Right hindlimb (tissue), 1 donor: Measurements from ENCODE around the gene SLC25A30.
"Not testable (repeated sequence)": the region's sequence is repeated elsewhere in the genome, so short reads cannot be mapped to it uniquely, and the experiment has no call there.

Source experiments
- DNase-seq: peaks from one replicate; pipeline ENCODE4 v3.0.0-alpha.2; 2018

The SLC25A30 gene

DNA sequence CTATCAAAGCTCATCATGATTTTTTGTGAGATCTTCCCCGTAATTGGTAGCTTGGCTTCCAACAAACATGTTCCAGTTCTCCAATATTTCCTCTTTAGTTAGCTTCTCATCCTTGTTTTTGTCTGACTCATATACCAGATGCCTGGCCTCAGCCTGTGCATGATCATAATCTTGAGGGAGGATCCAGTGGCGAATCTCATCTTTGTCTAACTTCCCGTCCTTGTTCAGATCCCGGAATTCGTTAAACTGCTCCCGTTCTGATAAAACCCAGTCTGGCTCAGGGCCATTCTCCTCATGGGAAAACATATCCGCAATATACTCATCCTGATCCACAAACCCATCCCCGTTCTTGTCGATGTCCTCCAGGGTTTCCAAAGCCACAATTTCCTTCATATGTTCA lies 27.8 kb downstream of the SLC25A30 start:
- DNase-seq: not testable (repeated sequence)

DNA sequence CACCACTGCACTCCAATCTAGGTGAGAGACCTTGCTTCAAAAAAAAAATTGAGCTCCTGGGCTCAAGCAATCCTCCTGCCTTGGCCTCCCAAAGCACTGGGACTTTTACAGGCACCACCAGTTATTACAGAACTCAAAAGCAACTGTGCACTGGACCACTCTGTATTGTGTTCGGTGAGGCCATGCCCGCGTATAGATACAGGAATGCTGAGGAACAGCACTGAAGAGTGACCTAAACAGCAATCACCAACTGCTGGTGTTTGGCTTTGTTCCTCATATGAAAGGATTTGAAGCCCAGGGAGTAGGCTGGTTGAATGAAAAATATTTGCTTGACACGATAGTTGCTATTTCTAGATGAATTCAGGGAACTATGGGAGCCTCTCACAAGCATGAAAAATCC lies 29.5 kb downstream of the SLC25A30 start:
- no peak for DNase-seq

DNA sequence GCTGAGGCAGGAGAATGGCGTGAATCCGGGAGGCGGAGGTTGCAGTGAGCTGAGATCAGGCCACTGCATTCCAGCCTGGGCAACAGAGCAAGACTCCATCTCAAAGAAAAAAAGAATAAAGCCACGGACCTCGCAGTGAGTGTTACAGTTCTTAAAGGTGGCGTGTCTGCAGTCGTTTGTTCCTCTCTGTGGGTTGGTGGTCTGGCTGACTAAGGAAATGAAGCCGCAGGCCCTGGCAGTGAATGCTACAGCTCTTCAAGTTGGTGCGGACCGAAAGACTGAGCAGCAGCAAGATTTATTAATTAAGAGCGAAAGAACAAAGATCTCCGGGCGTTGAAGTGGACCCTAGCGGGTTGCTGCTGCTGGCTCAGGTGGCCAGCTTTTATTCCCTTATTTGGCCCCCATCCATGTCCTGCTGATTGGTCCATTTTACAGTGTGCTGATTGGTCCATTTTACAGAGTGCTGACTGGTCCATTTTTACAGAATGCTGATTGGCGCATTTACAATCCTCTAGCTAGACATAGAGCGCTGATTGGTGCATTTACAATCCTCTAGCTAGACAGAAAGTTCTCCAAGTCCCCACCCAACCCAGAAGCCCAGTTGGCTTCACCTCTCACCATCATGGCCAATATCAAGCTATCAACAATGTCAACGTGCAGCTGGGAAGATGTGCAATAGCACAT lies 31.1 kb downstream of the SLC25A30 start:
- not testable (repeated sequence) for DNase-seq

DNA sequence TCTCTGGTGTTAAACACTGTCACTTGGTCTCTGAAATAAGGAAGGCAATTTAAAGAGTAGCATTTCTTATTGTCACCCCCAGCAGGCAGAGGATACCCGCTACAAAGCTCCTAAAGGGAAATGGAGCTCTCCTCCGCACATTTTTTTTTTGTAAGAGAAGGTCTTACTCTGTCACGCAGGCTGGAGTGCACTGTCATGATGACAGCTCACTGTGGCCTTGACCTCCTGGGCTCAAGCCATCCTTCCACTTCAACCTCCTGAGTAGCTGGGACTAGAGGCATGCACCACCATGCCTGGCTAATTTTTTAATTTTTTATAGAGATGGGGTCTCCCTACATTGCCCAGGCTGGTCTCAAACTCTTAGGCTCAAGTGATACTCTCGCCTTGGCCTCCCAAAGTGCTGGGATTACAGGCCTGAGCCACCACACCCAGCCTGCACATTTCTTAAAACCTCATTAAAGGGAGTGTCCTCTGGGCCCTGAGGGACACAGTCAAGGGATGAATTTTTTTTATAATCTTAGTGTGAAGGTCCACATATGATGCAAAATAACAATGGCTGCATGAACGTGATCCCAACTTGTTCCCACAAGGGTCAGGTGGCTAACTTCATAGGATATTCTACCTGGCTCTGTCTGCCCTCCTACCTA lies 32.1 kb downstream of the SLC25A30 start:
- no peak for DNase-seq

DNA sequence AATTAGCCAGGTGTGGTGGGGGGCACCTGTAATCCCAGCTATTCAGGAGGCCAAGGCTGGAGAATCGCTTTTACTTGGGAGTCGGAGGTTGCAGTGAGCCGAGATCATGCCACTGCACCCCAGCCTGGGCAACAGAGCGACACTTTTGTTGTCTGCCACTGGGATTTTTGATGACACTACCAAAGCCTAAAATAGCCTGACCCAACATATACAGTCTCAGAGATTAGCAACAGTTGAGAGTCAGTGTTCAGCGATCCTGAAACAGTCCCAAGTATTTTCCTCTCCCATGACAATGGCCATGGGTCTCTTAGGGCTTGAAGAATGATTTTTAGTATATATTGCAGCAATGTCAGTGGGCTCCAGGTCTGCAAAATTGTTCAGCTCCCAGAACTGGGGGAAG lies 32.9 kb downstream of the SLC25A30 start:
- no peak for DNase-seq

DNA sequence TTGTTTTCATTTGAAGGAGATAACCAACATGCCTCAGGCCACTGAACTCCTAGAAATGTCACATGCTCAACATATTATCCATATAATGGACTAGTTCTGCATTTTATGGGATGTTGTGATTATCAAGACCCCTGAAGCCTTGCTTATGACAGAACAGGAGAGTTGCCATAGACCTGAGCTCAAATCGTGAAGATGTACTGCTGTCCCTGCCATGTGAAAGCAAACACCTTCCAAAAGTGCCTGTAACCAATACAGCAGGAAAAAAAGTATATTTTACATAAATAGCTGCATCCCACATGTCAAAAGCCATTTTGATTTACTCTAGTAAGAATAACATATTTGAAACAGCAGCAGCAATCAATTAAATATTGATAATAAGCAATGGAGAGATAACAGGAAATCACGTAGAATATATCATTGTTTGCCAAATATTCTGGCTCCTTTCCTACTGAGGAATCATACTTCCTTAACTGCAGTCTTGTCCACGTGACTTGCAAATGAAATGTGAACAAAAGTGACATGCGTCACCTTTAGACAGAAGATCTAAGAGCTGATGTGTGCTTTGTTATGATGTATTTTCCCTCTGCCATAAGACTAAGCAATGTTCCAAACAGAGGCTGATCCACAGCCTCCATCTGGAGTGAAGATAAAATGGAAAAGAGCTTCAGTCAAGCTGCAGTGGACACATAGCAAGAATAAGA lies 33.5 kb downstream of the SLC25A30 start:
- DNase-seq: no peak

GRCh38 chr13:45382739-45383138 lies 35.4 kb downstream of the SLC25A30 start:
- DNase-seq: not testable (repeated sequence)

DNA sequence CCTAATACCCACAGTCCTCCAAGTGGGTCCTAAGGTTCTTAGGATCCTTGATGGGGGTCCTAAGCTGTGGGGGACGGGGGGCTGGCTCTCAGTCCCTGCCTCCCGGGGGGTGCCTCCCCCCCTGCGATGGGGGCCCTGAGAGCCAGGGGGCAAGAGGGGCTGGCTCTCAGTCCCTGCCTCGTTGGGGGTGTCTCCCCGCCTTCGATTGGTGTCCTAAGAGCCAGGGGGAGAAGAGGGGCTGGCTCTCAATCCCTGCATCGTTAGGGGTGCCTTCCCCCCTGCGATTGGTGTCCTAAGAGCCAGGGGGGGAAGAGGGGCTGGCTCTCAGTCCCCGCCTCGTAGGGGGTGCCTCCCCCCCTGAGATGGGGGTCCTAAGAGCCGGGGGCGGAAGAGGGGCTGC lies 37.0 kb downstream of the SLC25A30 start:
- DNase-seq: no peak

GRCh38 chr13:45380708-45381107 lies 37.5 kb downstream of the SLC25A30 start:
- not testable (repeated sequence) for DNase-seq

- not testable (repeated sequence) for DNase-seq
Observed at GRCh38 chr13:45379516-45379915, 38.7 kb downstream of the SLC25A30 start.

GRCh38 chr13:45378786-45379185 lies 39.4 kb downstream of the SLC25A30 start:
- not testable (repeated sequence) for DNase-seq

DNA sequence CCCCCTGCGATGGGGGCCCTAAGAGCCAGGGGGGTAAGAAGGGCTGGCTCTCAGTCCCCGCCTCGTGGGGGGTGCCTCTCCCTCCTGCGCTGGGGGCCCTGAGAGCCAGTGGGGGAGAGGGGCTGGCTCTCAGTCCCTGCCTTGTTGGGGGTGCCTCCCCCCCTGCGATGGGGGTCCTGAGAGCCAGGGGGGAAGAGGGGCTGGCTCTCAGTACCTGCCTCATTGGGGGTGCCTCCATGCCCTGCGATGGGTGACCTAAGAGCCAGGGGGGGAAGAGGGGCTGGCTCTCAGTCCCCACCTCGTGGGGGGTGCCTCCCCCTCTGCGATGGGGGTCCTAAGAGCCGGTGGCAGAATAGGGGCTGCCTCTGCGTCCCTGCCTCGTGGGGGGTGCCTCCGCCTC lies 40.9 kb downstream of the SLC25A30 start:
- DNase-seq: not testable (repeated sequence)

DNA sequence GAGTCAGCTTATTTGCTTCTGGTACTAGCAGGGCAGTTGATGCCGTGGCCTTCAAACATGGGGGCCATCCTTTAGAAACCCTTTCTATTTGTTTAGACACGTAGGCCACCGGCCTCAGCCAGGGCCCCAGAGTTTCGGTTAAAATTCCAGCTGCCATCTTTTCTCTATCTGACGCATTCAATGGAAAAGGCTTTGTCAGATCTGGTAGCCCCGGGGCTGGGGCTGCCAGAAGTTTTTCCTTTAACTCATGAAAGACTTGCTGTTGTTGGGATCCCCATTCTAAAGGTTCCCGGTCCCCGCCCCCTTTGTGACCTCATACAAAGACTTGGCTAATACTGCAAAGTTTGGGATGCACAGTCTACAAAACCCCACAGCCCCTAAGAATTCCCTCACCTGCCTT lies 41.5 kb downstream of the SLC25A30 start:
- not testable (repeated sequence) for DNase-seq

DNA sequence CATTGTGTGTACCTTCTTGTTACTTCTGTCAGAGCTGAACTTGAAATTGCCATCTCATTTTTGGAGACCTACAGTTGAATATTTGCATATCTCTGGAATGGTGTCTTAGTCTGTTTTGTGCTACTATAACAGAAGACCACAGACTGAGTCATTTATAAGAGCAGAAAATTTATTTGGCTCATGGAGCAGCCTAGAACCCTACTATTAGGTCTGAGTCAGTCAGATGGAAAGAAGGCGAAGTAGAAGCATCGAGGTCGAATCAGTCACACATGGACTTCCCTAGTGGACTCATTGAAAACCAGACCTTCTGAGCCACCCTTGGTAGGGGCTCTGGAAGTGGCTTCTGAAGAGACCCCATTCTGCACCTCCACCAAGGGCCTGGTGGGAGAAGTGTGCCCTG lies 43.3 kb downstream of the SLC25A30 start:
- no peak for DNase-seq

GRCh38 chr13:45373162-45373547 lies 45.0 kb downstream of the SLC25A30 start:
- no peak for DNase-seq

- no peak for DNase-seq
Observed at GRCh38 chr13:45372189-45373161, 45.7 kb downstream of the SLC25A30 start.

DNA sequence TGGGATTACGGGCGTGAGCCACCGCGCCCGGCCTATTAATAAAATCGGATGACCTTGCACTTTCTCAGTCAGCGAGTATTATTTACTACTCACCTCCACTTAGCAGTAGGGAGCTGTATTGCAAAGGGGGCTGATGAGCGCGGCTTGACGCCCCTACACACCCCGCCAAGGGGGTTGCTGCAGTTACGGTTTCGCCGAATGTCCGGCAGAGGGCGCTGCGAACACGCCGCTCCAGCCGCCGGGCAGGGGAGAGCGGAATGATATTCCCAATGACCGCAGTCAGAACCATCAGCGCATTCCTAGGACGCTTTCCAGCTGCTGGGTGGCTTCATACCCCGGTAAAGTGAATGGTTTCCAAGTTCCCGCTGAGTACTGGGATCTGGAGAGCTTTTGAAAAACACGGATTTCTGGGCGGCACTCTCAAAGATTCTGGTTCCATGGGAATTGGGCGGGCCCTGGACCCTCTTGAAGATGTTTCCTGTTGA lies 47.2 kb downstream of the SLC25A30 start:
- DNase-seq: peak; percentile 80

- no peak for DNase-seq
Observed at GRCh38 chr13:45369116-45369515, 49.1 kb downstream of the SLC25A30 start.

DNA sequence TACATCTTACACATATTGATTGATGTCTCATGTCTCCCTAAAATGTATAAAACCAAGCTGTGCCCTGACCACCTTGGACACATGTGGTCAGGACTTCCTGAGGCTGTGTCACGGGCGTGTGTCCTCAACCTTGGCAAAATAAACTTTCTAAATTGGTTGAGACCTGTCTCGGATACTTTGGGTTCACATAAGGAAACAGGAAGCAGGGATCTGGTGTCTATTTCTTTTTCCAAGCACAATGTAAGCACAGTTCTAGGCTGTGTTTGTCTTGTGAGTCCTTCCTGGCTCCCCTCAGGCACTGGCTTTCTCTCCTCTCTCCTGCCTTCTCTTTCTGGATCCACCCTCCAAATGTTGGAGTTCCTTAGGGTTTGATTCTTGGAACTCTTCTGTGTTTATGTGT lies 49.6 kb downstream of the SLC25A30 start:
- no peak for DNase-seq

- DNase-seq: no peak
Observed at GRCh38 chr13:45368005-45368404, 50.2 kb downstream of the SLC25A30 start.

- no peak for DNase-seq
Observed at GRCh38 chr13:45367358-45367757, 50.8 kb downstream of the SLC25A30 start.

- DNase-seq: no peak
Observed at GRCh38 chr13:45365558-45365885, 52.7 kb downstream of the SLC25A30 start.
